GM18499 (cell line): ENCODE measurements around the gene IFT81.
A peak's percentile ranks its signal among the peaks of the same experiment; 100 is the strongest.

Source experiments
- ATAC-seq: cut with Tn5 transposase; IDR thresholded peaks from one replicate; pipeline ENCODE4 v1.9.1; 2021; ENCODE audit warnings: moderate number of reproducible peaks; ENCODE audit not compliant: insufficient read depth, unreplicated experiment

The IFT81 gene

DNA sequence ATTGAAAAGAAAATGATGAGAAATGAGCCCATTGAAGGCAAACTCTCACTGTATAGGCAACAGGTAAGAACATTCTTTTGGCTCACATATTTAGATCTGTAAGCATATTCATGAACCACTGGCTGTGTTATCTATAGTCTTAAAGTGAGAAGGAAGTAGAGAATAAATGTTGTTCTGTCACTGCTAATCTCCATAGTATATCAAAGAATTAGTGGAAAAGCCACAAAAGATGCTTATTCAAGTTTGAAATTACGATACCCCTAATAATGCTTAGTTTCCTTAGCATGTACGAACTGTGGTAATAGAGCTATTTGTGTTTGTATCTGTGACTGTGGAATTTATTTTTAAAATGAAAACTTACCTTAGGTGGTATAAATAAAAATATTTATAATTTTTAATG lies 22.8 kb downstream of the IFT81 start:
- no peak for ATAC-seq

DNA sequence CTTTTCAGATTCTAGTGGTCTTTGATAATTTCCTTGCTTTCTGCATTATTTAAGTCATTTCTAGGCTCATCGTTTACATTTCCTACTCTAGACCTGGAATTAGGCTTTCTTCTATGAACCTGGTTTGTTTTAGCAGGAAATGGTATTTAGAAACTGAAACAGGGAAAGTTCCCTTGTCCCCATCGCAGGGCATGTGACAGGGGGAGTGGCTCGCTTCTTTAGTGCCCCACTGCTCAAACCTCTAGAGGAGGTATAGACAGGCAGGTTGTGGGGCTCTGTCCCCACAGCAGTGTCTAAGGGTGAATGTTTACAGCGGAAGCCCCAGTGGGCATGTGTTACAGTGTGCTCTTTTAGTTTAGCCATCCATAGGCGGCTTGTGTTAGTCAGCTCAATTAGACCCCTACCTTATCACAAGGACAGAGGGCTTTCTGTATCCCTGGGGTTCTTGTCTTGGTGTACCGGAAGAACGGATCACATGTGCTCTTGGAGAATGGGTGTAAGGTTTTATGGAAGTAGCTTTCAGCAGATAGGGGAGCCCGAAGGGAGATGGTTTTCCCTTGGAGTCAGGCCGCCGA lies 25.0 kb downstream of the IFT81 start:
- ATAC-seq: no peak

DNA sequence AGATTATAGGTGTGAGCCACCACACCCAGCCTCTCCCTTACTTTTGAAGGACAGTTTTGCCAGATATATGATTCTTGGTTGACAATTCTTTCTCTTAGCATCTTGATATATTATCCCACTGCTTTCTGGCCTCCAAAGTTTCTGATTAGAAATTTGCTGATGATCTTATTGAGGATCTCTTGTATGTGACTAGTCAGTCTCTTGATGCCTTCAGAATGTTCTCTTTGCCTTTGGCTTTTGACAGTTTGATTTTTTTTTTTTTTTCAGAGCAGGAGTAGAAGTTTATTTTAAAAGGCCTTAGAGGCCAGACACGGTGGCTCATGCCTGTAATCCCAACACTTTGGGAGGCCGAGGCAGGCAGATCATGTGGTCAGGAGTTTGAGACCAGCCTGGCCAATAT lies 32.6 kb downstream of the IFT81 start:
- no peak for ATAC-seq

DNA sequence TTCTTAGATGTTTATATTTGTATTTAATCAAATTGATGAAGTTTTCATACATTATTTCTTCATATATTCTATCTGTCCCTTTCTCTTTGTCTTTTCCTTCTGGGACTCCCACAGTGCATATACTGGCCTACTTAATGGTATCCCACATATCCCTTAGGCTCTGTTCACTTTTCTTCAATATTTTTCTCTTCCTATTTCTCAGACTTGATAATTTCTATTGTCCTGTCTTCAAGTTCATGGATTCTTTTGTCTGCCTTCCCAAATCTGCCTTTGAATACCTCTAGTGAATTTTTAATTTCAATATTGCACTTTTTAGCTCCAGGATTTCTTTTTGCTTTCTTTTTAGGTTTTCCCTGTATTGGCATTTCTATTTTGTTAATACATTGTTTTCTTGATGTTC lies 33.4 kb downstream of the IFT81 start:
- no peak for ATAC-seq

DNA sequence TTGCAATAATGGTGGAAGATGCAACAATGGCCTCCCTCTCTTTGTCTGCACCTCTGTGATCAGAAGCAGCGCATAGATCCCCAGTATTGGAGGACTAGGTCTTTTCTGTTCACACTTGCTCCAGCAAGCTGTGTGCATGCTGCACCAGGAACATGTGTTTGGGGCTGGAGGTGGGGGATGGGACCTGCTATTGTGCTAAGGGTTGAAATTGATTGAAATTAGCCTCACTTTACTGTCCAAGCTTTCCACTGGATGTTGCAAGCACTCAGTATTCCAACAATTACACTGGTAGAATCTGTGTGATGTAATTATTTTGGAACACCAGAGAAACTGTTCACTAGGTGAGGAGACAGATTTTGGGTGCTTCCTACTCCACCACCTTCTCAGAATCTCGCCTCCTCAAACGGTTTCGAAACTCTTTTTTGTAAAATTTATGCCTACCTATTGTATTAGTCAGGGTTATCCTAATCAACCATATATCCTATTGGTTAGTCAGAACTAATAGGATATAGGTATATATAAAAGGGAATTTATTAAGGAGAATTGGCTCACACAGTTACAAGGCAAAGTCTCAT lies 35.6 kb downstream of the IFT81 start:
- ATAC-seq: no peak

DNA sequence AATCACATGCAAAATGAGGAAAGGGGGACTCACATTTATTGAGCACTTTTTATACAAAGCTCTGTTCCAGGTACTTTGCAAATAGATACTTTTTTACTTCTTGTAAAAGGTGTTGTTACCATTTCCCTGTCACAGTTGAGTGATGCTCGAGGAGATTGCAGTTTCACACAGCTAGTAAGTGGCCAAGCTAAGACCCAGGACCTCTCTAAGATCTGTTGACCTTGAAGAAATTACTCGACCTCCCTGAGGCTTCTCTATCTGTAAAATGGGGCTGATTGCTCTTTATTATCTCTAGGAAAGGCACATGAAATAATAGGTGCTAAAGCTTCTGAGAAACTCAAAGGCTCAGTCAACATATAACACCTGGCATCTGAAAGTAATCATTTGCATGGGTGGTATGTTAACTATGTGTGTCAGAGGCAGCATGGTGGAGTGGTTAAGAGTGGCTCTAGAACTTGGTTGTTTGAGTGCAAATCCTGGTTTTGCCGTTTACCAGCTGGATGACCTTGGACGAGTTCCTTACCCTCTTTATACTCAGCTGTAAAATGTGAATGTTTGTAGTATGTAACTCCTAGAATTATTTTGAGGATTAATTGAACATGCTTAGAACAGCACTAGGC lies 41.5 kb downstream of the IFT81 start:
- ATAC-seq: peak; percentile 58

DNA sequence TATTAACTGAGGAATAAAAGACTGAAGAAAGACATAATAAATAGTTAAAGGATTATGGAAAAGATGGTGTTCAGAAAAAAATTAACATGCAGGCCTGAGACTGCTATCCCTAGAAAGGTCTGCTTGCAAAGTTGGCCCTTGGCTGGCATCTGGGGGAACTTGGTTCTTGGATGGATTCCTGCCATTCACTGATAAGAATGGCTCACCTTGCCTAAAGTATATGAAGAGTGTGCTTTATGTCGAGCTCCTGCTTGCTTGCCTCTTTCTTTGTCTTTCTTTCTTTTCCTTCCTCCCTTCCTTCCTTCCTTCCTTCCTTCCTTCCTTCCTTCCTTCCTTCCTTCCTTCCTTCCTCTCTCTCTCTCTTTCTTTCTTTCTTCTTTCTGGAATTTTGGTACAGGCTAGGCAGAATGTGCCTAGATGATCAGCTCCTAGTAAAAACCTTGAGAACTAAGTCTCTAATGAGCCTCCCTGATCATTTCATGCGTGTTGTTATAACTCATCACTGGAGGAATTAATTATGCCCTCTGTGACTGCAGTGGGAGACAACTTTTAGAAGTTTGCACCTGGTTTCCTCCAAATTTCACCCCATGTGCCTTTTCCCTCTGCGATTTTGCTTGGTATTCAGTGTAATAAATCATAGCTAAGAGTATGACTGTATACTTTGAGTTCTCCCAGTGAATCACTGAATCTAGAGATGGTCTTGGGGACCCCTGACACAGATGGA lies 44.7 kb downstream of the IFT81 start:
- ATAC-seq: no peak

DNA sequence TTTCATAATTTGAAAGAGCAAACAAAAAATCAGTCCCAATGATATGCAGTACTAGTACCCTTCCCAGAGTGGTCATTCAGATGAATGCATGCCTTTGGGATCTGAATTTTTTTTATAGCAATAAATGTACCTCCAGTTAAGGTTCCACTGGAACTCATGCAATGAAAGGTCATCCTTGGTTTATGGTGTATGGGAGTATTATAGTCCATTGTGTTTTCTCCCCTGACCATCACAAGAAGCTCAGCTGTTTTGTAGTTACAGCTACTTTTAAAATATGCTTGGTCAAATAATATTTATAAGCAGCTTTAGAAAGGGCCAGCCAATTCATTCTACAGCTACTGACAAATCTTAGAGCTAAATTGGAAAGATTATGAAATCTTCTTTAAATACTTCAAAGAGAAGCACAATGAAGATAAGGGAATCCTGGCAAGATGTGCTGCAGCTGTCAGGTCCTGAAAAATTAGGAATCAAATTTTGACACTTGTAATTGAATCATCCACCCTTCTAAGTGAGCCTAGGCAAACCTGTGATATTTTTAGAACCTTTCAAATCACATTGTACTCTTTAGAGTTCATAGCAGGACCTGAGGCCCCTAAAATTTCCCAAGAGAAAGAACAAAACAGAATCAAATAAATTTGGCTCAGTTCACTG lies 46.5 kb downstream of the IFT81 start:
- no peak for ATAC-seq

DNA sequence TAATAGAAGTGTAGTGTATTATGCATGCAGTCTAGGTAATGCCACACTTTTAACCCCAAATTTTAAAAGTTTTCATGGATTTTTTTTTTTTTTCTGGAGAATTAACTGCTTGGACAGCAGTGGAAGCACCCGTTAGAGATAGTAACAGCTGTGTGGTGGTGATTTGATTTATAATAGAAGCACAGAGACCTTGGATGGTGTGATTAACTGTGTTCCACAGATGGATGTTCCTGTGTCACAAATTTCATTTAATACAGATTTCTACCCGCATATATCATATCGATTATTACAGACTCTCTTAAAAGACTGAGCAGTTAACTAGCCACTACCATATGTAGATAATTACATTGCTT lies 47.0 kb downstream of the IFT81 start:
- no peak for ATAC-seq

DNA sequence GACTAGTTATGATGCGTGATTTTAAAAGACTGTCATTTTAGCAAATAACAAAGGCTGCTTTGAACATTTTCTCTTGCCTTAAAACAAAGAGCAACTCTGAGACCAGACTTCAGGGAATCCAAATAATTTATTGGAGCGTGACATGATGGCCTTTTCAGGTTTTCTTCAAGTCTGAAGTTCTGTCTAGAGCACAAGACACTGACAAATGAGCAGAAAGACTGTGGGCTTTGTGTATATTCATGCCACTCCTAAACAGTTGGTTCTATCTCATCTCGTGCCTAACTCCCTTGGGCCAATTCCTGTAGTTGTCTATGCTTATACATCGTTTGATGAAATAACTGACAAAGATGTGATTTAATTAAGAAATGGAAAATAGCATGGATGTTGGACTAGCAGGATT lies 47.5 kb downstream of the IFT81 start:
- ATAC-seq: no peak

DNA sequence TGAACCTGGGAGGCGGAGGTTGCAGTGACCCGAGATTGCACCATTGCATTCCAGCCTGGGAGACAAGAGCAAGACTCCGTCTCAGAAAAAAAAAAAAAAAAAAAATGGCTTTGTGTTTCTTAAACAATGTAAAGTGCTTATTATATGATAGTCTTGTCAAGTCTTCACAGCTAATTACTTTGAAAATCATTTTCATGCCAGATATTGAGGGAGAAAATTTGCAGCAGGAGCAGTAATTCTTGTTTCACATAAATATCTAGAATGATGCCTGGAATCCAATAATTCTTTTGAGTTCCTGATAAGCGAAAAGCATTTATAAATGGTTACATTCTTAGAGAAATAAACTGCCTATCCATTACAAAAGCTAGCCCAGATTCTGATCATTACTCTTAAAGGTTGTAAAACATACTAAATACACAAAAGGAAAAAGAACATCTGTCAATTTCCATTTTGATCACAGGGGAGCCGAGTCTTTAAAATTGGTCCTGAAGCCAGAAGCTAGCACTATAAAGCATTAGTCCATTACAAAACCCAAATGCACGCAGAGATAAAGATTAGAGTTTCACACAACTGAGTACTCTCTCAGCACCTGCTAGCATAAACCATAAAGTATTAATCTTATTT lies 50.3 kb downstream of the IFT81 start:
- no peak for ATAC-seq

DNA sequence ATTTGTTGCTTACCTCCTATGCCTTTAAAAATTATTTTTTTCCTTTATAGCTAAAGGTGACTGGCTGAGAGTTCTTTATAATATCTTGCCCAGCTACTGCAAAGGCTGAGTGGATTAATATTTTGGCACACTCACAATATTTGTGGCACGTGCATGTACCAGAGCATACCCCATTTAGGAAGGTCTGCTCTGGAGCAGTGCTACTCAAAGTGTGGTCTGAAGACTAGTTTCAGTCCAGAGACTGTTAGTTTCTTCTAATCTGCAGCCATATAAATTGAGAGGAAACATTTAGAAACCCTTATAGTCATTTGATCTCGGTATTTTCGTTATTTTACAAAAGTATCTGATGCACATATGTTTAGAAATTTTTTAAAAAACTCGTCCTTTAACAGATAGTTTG lies 51.0 kb downstream of the IFT81 start:
- ATAC-seq: no peak

DNA sequence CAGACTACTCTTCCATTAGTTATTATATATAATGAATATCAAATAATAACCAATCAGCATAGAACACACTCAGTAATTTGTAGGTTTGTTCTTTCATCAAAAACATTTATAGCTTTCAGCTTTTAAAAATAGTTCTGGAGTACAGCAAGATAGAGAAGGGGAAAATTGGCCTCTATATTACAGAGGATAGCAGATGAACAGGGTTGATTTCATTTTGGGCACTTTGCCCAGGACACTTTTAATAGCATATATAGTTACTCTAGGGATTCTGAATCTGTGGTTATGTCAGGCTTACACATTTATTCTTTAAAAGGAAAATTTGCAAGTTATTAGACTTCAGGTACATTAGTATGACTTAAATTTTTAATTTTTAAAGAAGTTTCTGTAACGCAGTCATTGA lies 52.6 kb downstream of the IFT81 start:
- ATAC-seq: no peak

DNA sequence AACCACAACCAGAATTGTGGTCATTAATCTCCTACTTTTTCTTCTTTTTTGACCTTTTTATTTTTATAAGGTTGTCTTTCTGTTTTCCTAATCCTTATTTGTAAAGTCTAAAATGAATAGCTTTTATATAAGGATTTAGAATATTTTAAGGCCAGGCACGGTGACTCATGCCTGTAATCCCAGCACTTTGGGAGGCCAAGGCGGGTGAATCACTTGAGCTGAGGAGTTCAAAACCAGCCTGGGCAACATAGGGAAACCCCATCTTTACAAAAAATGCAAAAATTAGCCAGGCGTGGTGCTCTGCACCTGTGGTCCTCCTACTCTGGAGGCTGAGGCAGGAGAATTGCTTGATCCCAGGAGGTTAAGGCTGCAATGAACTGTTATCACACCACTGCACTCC lies 55.1 kb downstream of the IFT81 start:
- ATAC-seq: no peak

DNA sequence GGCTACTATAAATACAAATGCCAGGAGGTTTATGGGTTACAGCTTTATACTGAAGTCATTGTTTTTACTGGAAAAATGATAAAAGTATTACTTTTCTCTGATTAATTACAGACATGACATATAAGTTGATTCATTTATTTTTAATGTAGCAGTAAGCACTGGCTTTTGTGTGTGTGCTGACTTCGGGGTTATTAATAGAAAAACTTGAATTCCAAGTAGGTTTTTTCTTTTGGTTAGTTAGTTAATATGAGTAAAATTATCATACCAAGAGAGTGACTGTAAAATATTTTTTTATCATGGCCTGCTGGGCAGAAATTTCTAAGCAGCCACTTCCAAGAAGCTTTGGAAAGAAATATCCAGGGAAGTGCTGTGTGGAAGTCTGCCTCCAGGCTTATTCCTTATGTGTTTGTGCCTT lies 56.4 kb downstream of the IFT81 start:
- ATAC-seq: no peak

DNA sequence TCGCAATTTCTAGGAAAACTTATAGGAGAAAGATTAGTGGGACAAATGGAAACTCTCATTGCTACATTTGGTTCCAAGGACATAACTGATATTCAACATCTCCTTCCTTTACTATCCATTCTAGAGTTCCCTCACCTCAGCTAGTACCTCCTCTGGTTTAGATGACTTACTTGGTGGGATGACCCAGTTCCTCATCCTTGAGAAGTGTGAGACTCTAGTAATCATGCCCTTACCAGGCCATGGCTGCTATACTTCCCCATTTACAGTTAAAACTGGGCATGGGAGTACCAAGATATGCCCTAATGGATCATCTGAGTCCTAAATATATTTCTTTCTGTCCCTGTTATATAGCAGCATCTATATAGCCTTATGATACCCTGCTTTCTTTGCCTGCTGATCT lies 58.1 kb downstream of the IFT81 start:
- no peak for ATAC-seq

DNA sequence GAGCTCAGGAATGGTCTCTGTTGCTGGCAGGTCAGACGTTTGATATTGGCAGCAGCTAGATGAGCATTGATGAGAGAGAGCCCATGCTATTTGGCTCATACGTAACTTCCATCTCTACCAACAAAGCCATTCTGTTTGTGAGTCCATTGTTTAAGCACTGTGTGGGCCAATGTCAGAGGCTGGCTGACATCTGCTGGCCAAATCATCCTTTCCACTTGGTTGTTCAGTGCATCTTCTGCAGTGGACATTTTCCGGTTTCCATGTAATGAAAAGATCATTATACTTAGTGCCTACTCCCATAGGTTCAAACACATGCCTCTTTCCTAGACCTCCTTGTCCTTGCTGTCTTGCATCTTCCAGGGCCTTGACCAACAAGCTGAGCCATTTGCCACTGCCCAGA lies 59.2 kb downstream of the IFT81 start:
- no peak for ATAC-seq

DNA sequence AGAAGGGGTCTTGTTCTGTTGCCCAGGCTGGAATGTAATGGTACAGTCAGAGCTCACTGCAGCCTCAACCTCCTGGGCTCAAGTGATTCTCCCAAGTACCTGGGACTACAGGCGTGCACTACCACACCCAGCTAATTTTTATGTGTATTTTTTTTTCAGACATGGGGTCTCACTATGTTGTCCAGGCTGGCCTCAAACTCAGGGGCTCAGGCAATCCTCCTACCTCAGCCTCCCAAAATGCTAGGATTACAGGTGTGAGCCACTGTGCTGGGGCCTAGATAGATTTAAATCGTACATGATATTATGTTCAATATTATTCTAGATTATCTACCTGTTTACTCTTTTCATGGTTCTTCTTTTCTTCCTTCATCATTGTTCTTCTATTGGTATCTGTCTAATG lies 61.5 kb downstream of the IFT81 start:
- ATAC-seq: no peak

DNA sequence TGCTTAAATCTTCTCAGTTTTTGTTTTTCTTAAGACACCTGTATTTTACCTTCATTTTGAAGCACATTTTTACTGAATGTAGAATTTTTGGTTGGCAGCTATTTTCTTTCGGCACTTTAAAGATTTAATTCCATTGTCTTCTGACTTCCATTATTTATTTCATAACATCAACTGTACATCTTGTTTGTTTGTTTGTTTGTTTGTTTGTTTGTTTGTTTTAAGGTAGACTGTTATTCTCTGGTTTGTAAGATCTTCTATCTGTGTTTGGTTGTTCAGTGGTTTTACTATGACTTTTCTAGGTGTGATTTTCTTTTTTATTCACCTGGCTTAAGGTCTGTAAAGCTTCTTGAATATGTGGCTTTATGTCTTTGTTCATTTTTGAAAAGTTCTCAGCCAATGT lies 61.9 kb downstream of the IFT81 start:
- ATAC-seq: no peak

DNA sequence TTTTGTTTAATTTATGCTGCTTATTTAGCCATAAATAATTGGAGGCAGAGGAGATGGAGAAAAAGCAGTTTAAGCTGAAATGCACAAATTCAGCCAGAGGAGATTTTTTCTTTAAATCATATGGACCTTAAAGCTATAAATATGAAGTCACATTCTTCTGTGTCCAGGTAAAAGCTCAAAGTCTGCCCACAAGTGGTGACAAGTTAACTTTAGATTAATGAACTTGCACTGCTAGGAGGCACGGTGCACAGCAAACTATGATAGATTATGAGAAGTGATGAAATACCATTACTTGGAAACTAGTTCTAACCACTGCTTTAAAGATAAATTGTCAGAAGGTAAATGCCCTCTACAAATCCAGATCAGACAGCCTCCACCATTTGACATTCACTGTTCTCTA lies 69.0 kb downstream of the IFT81 start:
- no peak for ATAC-seq

DNA sequence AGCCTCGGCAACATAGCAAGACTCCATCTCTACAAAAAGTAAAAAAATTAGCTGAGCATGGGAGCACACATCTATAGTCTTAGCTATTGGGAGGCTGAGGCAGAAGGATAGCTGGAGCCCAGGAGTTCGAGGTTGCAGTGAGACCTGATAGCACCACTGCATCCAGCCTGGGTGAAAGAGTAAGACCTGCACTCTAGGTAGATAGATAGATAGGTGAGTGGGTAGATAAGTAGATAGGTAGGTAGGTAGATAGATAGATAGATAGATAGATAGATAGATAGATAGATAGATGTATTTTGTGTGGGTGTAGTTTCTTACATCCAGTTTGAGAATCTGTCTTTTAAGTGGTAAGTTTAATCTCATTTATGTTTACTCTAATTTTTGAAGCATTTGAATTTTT lies 72.8 kb downstream of the IFT81 start:
- no peak for ATAC-seq
